DND-41 (cell line): ENCODE results near the gene SCOC.

ENCODE experiments used
- EZH2 ChIP-seq: IDR thresholded peaks from 3 replicates; pipeline ENCODE4 v1.6.1; 2012; ENCODE audit warnings: borderline replicate concordance, low read depth, mild to moderate bottlenecking, moderate library complexity, low read length, inconsistent platforms; ENCODE audit not compliant: severe bottlenecking
- TF ChIP-seq, protein P1 (sequence below): IDR thresholded peaks from 2 replicates; pipeline ENCODE4 v1.5.1; 2012; ENCODE audit warnings: borderline replicate concordance, low read length, moderate library complexity, mild to moderate bottlenecking; ENCODE audit not compliant: poor library complexity, severe bottlenecking; ENCODE audit errors: extremely low read depth

DNA sequence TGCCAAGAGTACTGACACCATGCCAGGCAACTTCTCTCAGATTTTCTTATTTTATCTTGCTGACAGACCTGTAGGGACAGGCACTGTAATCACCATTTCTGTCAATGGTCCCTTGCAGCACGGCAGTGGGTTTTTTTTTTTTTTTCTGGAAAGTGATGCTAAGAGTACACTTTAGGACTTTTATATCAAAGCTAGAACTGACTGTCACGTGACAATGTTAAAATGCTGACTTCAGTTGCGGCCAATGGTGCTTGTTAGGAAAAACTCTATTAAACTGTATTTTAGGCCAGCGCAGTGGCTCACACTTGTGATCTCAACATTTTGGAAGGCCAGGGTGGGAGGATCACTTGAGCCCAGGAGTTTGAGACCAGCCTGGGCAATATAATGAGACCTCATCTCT, 12.3 kb upstream of the SCOC start:
- TF ChIP-seq, protein P1, sequence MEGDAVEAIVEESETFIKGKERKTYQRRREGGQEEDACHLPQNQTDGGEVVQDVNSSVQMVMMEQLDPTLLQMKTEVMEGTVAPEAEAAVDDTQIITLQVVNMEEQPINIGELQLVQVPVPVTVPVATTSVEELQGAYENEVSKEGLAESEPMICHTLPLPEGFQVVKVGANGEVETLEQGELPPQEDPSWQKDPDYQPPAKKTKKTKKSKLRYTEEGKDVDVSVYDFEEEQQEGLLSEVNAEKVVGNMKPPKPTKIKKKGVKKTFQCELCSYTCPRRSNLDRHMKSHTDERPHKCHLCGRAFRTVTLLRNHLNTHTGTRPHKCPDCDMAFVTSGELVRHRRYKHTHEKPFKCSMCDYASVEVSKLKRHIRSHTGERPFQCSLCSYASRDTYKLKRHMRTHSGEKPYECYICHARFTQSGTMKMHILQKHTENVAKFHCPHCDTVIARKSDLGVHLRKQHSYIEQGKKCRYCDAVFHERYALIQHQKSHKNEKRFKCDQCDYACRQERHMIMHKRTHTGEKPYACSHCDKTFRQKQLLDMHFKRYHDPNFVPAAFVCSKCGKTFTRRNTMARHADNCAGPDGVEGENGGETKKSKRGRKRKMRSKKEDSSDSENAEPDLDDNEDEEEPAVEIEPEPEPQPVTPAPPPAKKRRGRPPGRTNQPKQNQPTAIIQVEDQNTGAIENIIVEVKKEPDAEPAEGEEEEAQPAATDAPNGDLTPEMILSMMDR = no peak
- TF ChIP-seq EZH2 = no peak
